C4-2B (cell line): ENCODE results near the gene ZBTB12.
A peak's percentile ranks its signal among the peaks of the same experiment; 100 is the strongest.
"Not testable (repeated sequence)": the region's sequence is repeated elsewhere in the genome, so short reads cannot be mapped to it uniquely, and the experiment has no call there.

Experiments used
- H3K27ac ChIP-seq: fragments of 450-650 bp; 2 replicates; pipeline ENCODE4 v1.5.1; 2017
- ZFX ChIP-seq: fragments of 450-650 bp; IDR thresholded peaks from 2 replicates; pipeline ENCODE4 v1.6.1; 2017
- TF ChIP-seq, protein P1 (sequence below): fragments of 450-650 bp; conservative IDR thresholded peaks from 2 replicates; pipeline ENCODE4 v1.5.1; 2017; ENCODE audit warnings: mild to moderate bottlenecking

ZBTB12 gene

DNA sequence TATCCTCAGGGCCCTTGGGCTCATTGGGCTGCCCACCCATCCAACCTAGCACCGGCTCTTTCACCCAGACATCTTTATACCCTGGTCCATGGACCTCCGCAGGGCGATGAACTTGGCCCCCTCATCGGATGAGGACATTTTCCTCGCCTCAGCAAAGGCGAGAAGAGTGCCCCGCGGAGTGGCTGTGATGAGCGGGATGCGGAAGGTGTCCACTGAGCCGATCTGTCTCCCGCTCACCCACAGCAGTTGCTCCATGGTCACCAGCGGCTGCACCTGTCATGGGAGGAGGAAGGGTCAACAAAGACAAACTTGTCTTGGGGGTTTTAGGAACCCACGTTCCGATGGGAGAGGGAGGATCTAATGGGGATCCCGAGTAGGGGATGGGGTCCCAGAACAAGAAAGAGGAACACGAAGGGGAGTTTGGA, 40.0 kb downstream of the ZBTB12 start:
- TF ChIP-seq ZFX: no peak
- TF ChIP-seq, protein P1, sequence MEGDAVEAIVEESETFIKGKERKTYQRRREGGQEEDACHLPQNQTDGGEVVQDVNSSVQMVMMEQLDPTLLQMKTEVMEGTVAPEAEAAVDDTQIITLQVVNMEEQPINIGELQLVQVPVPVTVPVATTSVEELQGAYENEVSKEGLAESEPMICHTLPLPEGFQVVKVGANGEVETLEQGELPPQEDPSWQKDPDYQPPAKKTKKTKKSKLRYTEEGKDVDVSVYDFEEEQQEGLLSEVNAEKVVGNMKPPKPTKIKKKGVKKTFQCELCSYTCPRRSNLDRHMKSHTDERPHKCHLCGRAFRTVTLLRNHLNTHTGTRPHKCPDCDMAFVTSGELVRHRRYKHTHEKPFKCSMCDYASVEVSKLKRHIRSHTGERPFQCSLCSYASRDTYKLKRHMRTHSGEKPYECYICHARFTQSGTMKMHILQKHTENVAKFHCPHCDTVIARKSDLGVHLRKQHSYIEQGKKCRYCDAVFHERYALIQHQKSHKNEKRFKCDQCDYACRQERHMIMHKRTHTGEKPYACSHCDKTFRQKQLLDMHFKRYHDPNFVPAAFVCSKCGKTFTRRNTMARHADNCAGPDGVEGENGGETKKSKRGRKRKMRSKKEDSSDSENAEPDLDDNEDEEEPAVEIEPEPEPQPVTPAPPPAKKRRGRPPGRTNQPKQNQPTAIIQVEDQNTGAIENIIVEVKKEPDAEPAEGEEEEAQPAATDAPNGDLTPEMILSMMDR: no peak
- H3K27ac ChIP-seq: peak overlapping the region; percentile 63

DNA sequence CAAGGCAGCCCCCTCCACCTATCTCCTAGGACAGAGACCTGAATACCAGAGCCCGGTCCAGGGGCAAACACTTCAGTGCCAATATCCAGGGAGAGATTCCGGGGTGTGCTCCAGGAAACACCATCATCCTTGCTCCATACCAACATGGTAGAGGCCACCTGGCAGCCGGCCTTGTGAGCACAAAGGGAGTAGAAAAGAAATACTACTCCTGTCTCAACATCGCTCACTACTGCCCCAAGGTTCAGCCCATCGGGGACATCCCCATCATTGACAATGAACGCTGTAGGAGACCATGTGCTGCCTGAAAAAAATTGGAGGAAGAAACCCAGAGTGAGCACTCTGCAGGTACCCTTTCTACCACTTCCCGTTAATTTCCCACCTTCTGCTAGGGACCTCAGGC, 40.7 kb downstream of the ZBTB12 start:
- TF ChIP-seq, protein P1: no peak
- no peak for TF ChIP-seq ZFX
- no peak overlapping the region for H3K27ac ChIP-seq

- no peak overlapping the region for H3K27ac ChIP-seq
- TF ChIP-seq ZFX: no peak
- TF ChIP-seq, protein P1: no peak
These were observed 41.5 kb downstream of the ZBTB12 start for GRCh38 chr6:31860349-31860748.

GRCh38 chr6:31859923-31860322, 42.0 kb downstream of the ZBTB12 start:
- TF ChIP-seq ZFX: no peak
- TF ChIP-seq, protein P1: no peak
- H3K27ac ChIP-seq: no peak overlapping the region

DNA sequence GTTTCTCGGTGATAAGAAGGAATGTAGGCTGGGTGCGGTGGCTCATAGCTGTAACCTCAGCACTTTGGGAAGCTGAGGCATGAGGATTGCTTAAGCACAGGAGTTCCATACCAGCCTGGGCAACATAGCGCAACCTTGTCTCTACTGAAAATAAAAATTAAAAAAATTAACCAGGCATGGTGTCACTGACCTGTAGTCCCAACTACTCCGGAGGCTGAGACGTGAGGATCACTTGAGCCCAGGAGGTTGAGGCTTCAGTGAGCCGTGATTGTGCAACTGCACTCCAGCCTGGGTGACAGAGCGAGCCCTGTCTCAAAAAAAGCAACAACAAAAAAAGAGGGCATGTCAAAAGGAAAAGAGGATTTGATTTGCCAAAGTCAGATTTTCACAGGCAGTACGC, 43.2 kb downstream of the ZBTB12 start:
- no peak overlapping the region for H3K27ac ChIP-seq
- TF ChIP-seq ZFX: no peak
- TF ChIP-seq, protein P1: no peak

DNA sequence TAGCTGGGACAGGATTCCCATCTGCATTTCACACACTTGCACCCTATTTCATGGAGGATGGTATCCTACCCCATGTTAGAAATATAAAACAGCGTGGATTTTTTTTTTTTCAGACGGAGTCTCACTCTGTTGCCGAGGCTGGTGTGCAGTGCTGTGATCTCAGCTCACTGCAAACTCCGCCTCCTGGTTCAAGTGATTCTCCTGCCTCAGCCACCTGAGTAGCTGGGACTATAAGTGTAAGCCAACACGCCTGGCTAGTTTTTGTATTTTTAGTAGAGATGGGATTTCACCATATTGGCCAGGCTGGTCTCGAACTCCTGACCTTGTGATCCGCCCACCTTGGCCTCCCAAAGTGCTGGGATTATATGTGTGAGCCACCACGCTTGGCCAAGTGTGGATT, 44.1 kb downstream of the ZBTB12 start:
- H3K27ac ChIP-seq: not testable (repeated sequence)

DNA sequence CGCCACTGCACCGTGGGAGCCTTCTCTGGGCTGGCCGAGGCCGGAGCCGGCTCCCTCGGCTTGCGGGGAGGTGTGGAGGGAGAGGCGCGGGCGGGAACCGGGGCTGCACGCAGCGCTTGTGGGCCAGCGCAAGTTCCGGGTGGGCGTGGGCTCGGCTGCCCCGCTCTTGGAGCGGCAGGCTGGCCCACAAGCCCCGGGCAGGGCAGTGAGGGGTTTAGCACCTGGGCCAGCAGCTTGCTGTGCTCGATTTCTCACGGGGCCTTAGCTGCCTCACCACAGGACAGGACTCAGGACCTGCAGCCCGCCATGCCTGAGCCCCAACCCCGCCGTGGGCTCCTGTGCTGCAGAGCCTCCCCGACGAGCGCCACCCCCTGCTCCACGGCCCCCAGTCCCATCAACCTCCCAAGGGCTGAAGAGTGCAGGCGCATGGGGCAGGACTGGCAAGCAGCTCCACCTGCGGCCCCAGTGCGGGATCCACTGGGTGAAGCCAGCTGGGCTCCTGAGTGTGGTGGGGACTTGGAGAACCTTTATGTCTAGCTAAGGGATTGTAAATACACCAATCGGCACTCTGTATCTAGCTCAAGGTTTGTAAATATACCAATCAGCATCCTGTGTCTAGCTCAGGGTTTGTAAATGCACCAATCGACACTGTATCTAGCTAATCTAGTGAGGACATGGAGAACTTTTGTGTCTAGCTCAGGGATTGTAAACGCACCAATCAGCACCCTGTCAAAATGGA, 49.7 kb downstream of the ZBTB12 start:
- H3K27ac ChIP-seq: not testable (repeated sequence)

DNA sequence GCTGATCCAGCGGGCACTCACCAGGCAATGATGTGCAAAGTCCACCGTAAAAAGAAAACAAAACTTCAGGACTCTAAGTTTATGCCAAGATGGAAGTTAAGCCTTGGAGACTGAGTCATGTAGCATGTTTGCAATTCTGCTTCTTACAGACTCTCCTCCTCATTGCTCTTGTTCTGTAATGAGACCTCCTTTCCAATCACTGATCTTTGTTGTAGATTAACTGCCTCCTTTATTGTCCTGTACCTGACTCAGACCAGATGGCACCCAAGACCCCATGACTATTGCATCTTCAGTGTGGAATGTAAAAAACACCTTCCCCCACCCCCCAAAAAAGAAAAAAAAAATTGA, 50.4 kb downstream of the ZBTB12 start:
- TF ChIP-seq, protein P1: no peak
- no peak for TF ChIP-seq ZFX
- no peak overlapping the region for H3K27ac ChIP-seq
